ENCODE results near the gene RAB23.

The RAB23 gene

GRCh38 chr6:57226221-57226620 is 4.1 kb upstream of the RAB23 start:
- DNase-seq = no peak

GRCh38 chr6:57224769-57225515 is 2.8 kb upstream of the RAB23 start:
- no peak for DNase-seq

- no peak for DNase-seq
Observed at GRCh38 chr6:57222743-57223077, 603 bp upstream of the RAB23 start.

- no peak for DNase-seq
Observed at GRCh38 chr6:57221191-57221935, 744 bp downstream of the RAB23 start.

- no peak for DNase-seq
Observed at GRCh38 chr6:57220083-57220703, 1.9 kb downstream of the RAB23 start.

GRCh38 chr6:57217270-57217669 is 4.8 kb downstream of the RAB23 start:
- DNase-seq = no peak

- DNase-seq = no peak
Observed at GRCh38 chr6:57216235-57217101, 5.6 kb downstream of the RAB23 start.

- DNase-seq = no peak
Observed at GRCh38 chr6:57215260-57215659, 6.8 kb downstream of the RAB23 start.

GRCh38 chr6:57210060-57210459 is 12.0 kb downstream of the RAB23 start:
- no peak for DNase-seq

- no peak for DNase-seq
Observed at GRCh38 chr6:57209030-57209429, 13.1 kb downstream of the RAB23 start.

GRCh38 chr6:57207872-57208271 is 14.2 kb downstream of the RAB23 start:
- DNase-seq = no peak

- DNase-seq = no peak
Observed at GRCh38 chr6:57207141-57207540, 15.0 kb downstream of the RAB23 start.

GRCh38 chr6:57205550-57206328 is 16.4 kb downstream of the RAB23 start:
- no peak for DNase-seq

- no peak for DNase-seq
Observed at GRCh38 chr6:57201718-57202117, 20.4 kb downstream of the RAB23 start.

GRCh38 chr6:57198926-57199636 is 23.0 kb downstream of the RAB23 start:
- DNase-seq = no peak

- no peak for DNase-seq
Observed at GRCh38 chr6:57195457-57195856, 26.6 kb downstream of the RAB23 start.

GRCh38 chr6:57193177-57193576 is 28.9 kb downstream of the RAB23 start:
- DNase-seq = no peak

- DNase-seq = no peak
Observed at GRCh38 chr6:57190140-57190539, 32.0 kb downstream of the RAB23 start.

- no peak for DNase-seq
Observed at GRCh38 chr6:57183336-57183735, 38.8 kb downstream of the RAB23 start.

GRCh38 chr6:57182017-57182432 is 40.1 kb downstream of the RAB23 start:
- DNase-seq = no peak

GRCh38 chr6:57180596-57180995 is 41.5 kb downstream of the RAB23 start:
- DNase-seq = no peak

Measured in CD4-positive, alpha-beta T cell treated with Interferon gamma for 1 hour (primary cell).